Thyroid gland (tissue), 4 donors: ENCODE results near the gene GBP7.

Experiments used
- POLR2A ChIP-seq, 2 donors: fragments of 450-650 bp; IDR thresholded peaks; one replicate each; pipeline ENCODE4 v1.6.1; 2017; ENCODE audit warnings: antibody characterized with exemption in 2 of 2, mild to moderate bottlenecking in 2 of 2, moderate library complexity in 1 of 2
- TF ChIP-seq, protein P1 (sequence below), 6 experiments: fragments of 200-600 bp in 3 of 6; fragments of 450-650 bp in 3 of 6; sonication (generic) in 3 of 6; IDR thresholded peaks; one replicate each; pipeline ENCODE4 v1.5.1; 2016 to 2019; ENCODE audit warnings: antibody characterized with exemption in 6 of 6, mild to moderate bottlenecking in 2 of 6, inconsistent platforms in 1 of 6, moderate library complexity in 1 of 6

DNA sequence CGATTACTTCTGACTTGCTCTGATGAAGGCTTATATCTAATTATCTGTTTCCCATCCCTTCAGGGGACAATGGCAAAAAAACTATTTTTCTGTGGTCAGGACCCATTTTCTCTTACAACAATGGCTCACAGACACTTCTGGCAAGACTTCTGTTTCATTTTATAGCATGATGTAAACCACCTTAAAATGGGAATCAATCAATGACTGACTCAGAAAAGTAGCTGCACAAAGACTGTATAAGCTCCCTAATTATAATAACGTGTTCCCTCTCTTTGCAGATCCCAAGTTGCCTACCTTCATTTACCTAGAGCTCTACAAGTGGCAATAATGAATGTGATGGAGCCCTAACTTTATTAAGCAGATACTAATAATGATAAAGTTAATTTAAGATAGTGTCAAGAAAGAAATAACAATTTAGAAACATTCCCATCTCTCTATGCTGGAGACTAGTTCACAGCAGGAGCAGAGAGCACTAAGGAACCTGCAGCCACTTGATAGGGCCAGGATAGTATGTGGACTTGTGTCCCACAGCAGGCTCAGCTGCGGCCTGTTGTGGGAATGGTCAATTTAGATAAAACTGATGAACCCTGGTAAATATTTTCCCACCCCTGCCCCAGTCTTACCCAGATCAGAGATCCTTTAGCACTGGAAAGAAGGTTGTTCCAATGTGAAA is 50.4 kb downstream of the GBP7 start:
- TF ChIP-seq, protein P1, sequence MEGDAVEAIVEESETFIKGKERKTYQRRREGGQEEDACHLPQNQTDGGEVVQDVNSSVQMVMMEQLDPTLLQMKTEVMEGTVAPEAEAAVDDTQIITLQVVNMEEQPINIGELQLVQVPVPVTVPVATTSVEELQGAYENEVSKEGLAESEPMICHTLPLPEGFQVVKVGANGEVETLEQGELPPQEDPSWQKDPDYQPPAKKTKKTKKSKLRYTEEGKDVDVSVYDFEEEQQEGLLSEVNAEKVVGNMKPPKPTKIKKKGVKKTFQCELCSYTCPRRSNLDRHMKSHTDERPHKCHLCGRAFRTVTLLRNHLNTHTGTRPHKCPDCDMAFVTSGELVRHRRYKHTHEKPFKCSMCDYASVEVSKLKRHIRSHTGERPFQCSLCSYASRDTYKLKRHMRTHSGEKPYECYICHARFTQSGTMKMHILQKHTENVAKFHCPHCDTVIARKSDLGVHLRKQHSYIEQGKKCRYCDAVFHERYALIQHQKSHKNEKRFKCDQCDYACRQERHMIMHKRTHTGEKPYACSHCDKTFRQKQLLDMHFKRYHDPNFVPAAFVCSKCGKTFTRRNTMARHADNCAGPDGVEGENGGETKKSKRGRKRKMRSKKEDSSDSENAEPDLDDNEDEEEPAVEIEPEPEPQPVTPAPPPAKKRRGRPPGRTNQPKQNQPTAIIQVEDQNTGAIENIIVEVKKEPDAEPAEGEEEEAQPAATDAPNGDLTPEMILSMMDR (IDR thresholded peaks at IDR 0.05) = no peak
- no peak for TF ChIP-seq POLR2A (IDR thresholded peaks at IDR 0.05)
